Measurements from ENCODE around the gene HDAC4. TPM values are rescaled to one million over a fixed set of nuclear protein-coding genes. Genes with fewer than 3 reads are reported as not detected.
A peak's percentile ranks its signal among the peaks of the same experiment; 100 is the strongest.

HDAC4 gene
- total RNA-seq, 6 experiments from 2014 or later: 7.4 to 13.0 (median 9.5) TPM

GRCh38 chr2:239399433-239399920 lies 1.3 kb downstream of the HDAC4 start:
- Mint-ChIP-seq H3K9me3 (peaks cover 6% of the 10 kb centered on the region), H3K36me3 (ENCODE audit: low read depth) (peaks cover 12% of the 10 kb centered on the region), H3K4me1 (ENCODE audit: low read depth) (peaks cover 29% of the 10 kb centered on the region), H3K27me3 (ENCODE audit: insufficient read depth) (peaks cover 5% of the 10 kb centered on the region), H3K4me3 (peak overlapping the region; percentile 92), H3K27ac (peak overlapping the region; percentile 73)
- DNase-seq: no peak
- TF ChIP-seq CTCF (IDR thresholded peaks at IDR 0.05): no peak

GRCh38 chr2:239398521-239398921 lies 2.3 kb downstream of the HDAC4 start:
- Mint-ChIP-seq H3K27me3 (ENCODE audit: insufficient read depth) (peaks cover 1% of the 10 kb centered on the region), H3K4me3 (peak overlapping the region; percentile 92), H3K9me3 (peaks cover 6% of the 10 kb centered on the region), H3K27ac (peak overlapping the region; percentile 63; the same call in 1 of the 2 replicates), H3K4me1 (ENCODE audit: low read depth) (peaks cover 29% of the 10 kb centered on the region), H3K36me3 (ENCODE audit: low read depth) (peaks cover 12% of the 10 kb centered on the region)
- no peak for DNase-seq
- no peak for TF ChIP-seq CTCF (IDR thresholded peaks at IDR 0.05)

- Mint-ChIP-seq H3K27ac (peak overlapping the region; percentile 63; the same call in 1 of the 2 replicates), H3K4me3 (no peak overlapping the region), H3K4me1 (ENCODE audit: low read depth) (peaks cover 35% of the 10 kb centered on the region), H3K9me3 (peaks cover 6% of the 10 kb centered on the region), H3K36me3 (ENCODE audit: low read depth) (peaks cover 12% of the 10 kb centered on the region), H3K27me3 (ENCODE audit: insufficient read depth) (peaks cover 1% of the 10 kb centered on the region)
- TF ChIP-seq CTCF (IDR thresholded peaks at IDR 0.05): no peak
- no peak for DNase-seq
These were observed 2.8 kb downstream of the HDAC4 start for GRCh38 chr2:239397931-239398471.

- no peak overlapping the region for H3K4me3 Mint-ChIP-seq
- peaks cover 1% of the 10 kb centered on the region for H3K27me3 Mint-ChIP-seq (ENCODE audit: insufficient read depth)
- H3K9me3 Mint-ChIP-seq: peaks cover 2% of the 10 kb centered on the region
- peaks cover 3% of the 10 kb centered on the region for H3K36me3 Mint-ChIP-seq (ENCODE audit: low read depth)
- peaks cover 28% of the 10 kb centered on the region for H3K4me1 Mint-ChIP-seq (ENCODE audit: low read depth)
- no peak overlapping the region for H3K27ac Mint-ChIP-seq
- TF ChIP-seq CTCF (IDR thresholded peaks at IDR 0.05): no peak
- no peak for DNase-seq
These were observed 3.7 kb downstream of the HDAC4 start for GRCh38 chr2:239396881-239397681.

- Mint-ChIP-seq H3K36me3 (ENCODE audit: low read depth) (no peaks in the 10 kb centered on the region), H3K4me1 (ENCODE audit: low read depth) (peaks cover 25% of the 10 kb centered on the region), H3K27ac (no peak overlapping the region), H3K27me3 (ENCODE audit: insufficient read depth) (peaks cover 1% of the 10 kb centered on the region), H3K9me3 (no peaks in the 10 kb centered on the region), H3K4me3 (no peak overlapping the region)
- no peak for DNase-seq
- TF ChIP-seq CTCF (IDR thresholded peaks at IDR 0.05): no peak
These were observed 5.3 kb downstream of the HDAC4 start for GRCh38 chr2:239395524-239395923.
